Keratinocyte (primary cell): ENCODE measurements around the gene TFDP2. TPM values are rescaled to one million over a fixed set of nuclear protein-coding genes. Genes with fewer than 3 reads are reported as not detected.

Experiments used
- DNase-seq: peaks from one replicate; pipeline ENCODE4 v3.0.0-alpha.2; 2011; ENCODE audit warnings: low read depth, missing footprints, low spot score
- FAIRE-seq: peaks from 2 replicates; lab custom pipeline; 2011; peaks lifted over from hg19 to GRCh38; lab: Jason Lieb, UNC
- H2AFZ ChIP-seq: 2 replicates; pipeline ENCODE4 v1.6.0; 2012; ENCODE audit warnings: low read length, control low read depth, inconsistent platforms; ENCODE audit not compliant: control insufficient read depth
- H3K27ac ChIP-seq: 2 replicates; pipeline ENCODE4 v1.5.1; 2011; ENCODE audit warnings: low read length; ENCODE audit not compliant: control insufficient read depth, insufficient read depth
- H3K27me3 ChIP-seq: 3 replicates; pipeline ENCODE4 v1.6.0; 2011; ENCODE audit warnings: low read length; ENCODE audit not compliant: control insufficient read depth, insufficient read depth; ENCODE audit errors: extremely low read depth
- H3K36me3 ChIP-seq, 2 experiments: 2 replicates in 1 of 2; 3 replicates in 1 of 2; pipeline ENCODE4 v1.5.1; 2011; ENCODE audit warnings: low read length in 2 of 2, mild to moderate bottlenecking in 1 of 2; ENCODE audit not compliant: control insufficient read depth in 2 of 2, insufficient read depth in 2 of 2; ENCODE audit errors: extremely low read depth in 1 of 2
- H3K4me1 ChIP-seq: 3 replicates; pipeline ENCODE4 v1.5.1; 2011; ENCODE audit warnings: low read length; ENCODE audit not compliant: control insufficient read depth, insufficient read depth; ENCODE audit errors: extremely low read depth
- H3K4me2 ChIP-seq: 3 replicates; pipeline ENCODE4 v1.6.0; 2011; ENCODE audit warnings: low read depth, low read length; ENCODE audit not compliant: control insufficient read depth, insufficient read depth; ENCODE audit errors: extremely low read depth
- H3K4me3 ChIP-seq, 3 experiments: fragments of 200-600 bp in 1 of 3; sonication (generic) in 1 of 3; 2 replicates in 2 of 3; 3 replicates in 1 of 3; pipeline ENCODE4 v1.5.1; 2011 to 2016; ENCODE audit warnings: low read length in 3 of 3, mild to moderate bottlenecking in 3 of 3, control low read depth in 2 of 3, inconsistent platforms in 1 of 3, low read depth in 1 of 3, mixed read lengths in 1 of 3, mixed run types in 1 of 3, moderate library complexity in 1 of 3; ENCODE audit not compliant: control insufficient read depth in 2 of 3, insufficient read depth in 2 of 3; ENCODE audit errors: extremely low read depth in 1 of 3
- H3K79me2 ChIP-seq: 2 replicates; pipeline ENCODE4 v1.6.0; 2012; ENCODE audit warnings: low read length; ENCODE audit not compliant: control insufficient read depth, insufficient read depth
- H3K9ac ChIP-seq: 3 replicates; pipeline ENCODE4 v1.6.0; 2011; ENCODE audit warnings: low read length; ENCODE audit not compliant: control insufficient read depth, insufficient read depth; ENCODE audit errors: extremely low read depth
- H3K9me1 ChIP-seq: 3 replicates; pipeline ENCODE4 v1.6.0; 2011; ENCODE audit warnings: low read length; ENCODE audit not compliant: control insufficient read depth, insufficient read depth; ENCODE audit errors: extremely low read depth
- H3K9me3 ChIP-seq: 2 replicates; pipeline ENCODE4 v1.5.1; 2012; ENCODE audit warnings: low read depth, low read length; ENCODE audit not compliant: control insufficient read depth
- H4K20me1 ChIP-seq: 3 replicates; pipeline ENCODE4 v1.6.0; 2011; ENCODE audit warnings: low read length; ENCODE audit not compliant: control insufficient read depth, insufficient read depth; ENCODE audit errors: extremely low read depth
- EZH2 ChIP-seq: IDR thresholded peaks from one replicate; pipeline ENCODE4 v1.6.1; 2012; ENCODE audit warnings: inconsistent platforms, mild to moderate bottlenecking, low read length, moderate library complexity
- dilution Hi-C: fragments of 300-500 bp; cut with MboI; formaldehyde crosslinking; loops from one replicate; pipeline ENCODE4 v1.7.0; 2020; ENCODE audit warnings: low sequenced_read_pairs; ENCODE audit not compliant: extremely low pct_ligation_motif_present
- polyA plus RNA-seq, 5 experiments: library from polyadenylated mRNA; depleted of rRNA in 3 of 5; stranded (reverse) in 3 of 5; stranded (forward) in 1 of 5; unstranded in 1 of 5; fragments of >200 nt; gene quantifications; 1 replicate in 1 of 5; 2 replicates in 3 of 5; 3 replicates in 1 of 5; pipeline versions ENCODE4 v1.2.1 to v1.2.3, GENCODE V29; 2011 to 2012; ENCODE audit warnings: missing spikeins in 2 of 5, low read depth in 1 of 5, low replicate concordance in 1 of 5
- TF ChIP-seq, protein P1 (sequence below), 3 experiments: IDR thresholded peaks in 1 of 3; conservative IDR thresholded peaks in 1 of 3; optimal IDR thresholded peaks in 1 of 3; 2 replicates in 2 of 3; 3 replicates in 1 of 3; pipeline versions ENCODE3 to v1.5.1; 2011; ENCODE audit warnings: low read length in 3 of 3, mild to moderate bottlenecking in 3 of 3, moderate library complexity in 2 of 3, control low read depth in 1 of 3, inconsistent platforms in 1 of 3; ENCODE audit not compliant: insufficient read depth in 2 of 3; ENCODE audit errors: extremely low read depth in 1 of 3

The TFDP2 gene
- polyA plus RNA-seq, 1 donor (not counting 4 experiments of a cell fraction or from before 2014, with no cell fraction given), result 40.6 TPM

- Histone ChIP-seq H3K4me3 (no peak overlapping the region), H3K4me1 (no peaks in the 10 kb centered on the region), H3K27me3 (no peaks in the 10 kb centered on the region), H2AFZ (no peak overlapping the region), H3K9ac (no peak overlapping the region), H3K4me2 (no peak overlapping the region), H4K20me1 (no peaks in the 10 kb centered on the region), H3K27ac (no peak overlapping the region), H3K36me3 (no peaks in the 10 kb centered on the region), H3K9me1 (no peaks in the 10 kb centered on the region), H3K9me3 (no peaks in the 10 kb centered on the region), H3K79me2 (no peaks in the 10 kb centered on the region)
- FAIRE-seq (no peak), DNase-seq (no peak)
- TF ChIP-seq EZH2, result no peak
- TF ChIP-seq, protein P1, sequence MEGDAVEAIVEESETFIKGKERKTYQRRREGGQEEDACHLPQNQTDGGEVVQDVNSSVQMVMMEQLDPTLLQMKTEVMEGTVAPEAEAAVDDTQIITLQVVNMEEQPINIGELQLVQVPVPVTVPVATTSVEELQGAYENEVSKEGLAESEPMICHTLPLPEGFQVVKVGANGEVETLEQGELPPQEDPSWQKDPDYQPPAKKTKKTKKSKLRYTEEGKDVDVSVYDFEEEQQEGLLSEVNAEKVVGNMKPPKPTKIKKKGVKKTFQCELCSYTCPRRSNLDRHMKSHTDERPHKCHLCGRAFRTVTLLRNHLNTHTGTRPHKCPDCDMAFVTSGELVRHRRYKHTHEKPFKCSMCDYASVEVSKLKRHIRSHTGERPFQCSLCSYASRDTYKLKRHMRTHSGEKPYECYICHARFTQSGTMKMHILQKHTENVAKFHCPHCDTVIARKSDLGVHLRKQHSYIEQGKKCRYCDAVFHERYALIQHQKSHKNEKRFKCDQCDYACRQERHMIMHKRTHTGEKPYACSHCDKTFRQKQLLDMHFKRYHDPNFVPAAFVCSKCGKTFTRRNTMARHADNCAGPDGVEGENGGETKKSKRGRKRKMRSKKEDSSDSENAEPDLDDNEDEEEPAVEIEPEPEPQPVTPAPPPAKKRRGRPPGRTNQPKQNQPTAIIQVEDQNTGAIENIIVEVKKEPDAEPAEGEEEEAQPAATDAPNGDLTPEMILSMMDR (optimal IDR thresholded peaks at IDR 0.05 in 1 of 3, IDR thresholded peaks at IDR 0.05 in 1 of 3, conservative IDR thresholded peaks at IDR 0.05 in 1 of 3; ENCODE audit: extremely low read depth in 1 of 3, insufficient read depth in 2 of 3, low read length in 3 of 3), result no peak
- dilution Hi-C loops, result no loop called here
These were observed 146.1 kb downstream of the TFDP2 start for GRCh38 chr3:142003291-142003690.

DNA sequence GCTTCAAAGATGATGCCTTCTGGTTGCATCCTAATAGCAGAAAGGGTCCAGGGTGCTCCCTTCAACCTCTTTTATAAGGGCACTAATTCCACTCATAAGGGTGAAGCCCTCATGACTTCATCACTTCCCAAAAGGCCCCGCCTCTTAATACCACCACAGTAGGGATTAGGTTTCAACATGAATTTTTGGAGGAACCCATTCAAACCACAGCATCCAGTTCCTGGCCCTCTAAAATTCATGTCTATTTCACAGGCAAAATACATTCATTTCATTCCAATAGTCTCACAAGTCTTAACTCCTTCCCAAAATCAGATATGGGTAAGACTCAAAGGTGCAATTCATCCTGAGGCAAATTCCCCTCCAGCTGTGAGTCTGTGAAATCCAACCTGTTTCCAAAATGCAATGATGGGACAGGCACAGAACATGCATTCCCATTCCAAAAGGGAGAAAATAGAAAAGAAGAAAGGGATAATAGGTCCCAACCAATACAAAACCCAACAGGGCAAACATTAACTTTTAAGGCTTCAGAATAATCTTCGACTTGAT, 148.9 kb downstream of the TFDP2 start:
- Histone ChIP-seq H4K20me1 (no peaks in the 10 kb centered on the region), H3K27ac (no peak overlapping the region), H3K9me1 (no peaks in the 10 kb centered on the region), H3K27me3 (no peaks in the 10 kb centered on the region), H2AFZ (no peak overlapping the region), H3K4me2 (no peak overlapping the region), H3K9ac (no peak overlapping the region), H3K4me1 (peaks cover 7% of the 10 kb centered on the region), H3K9me3 (no peaks in the 10 kb centered on the region), H3K79me2 (no peaks in the 10 kb centered on the region), H3K36me3 (no peaks in the 10 kb centered on the region), H3K4me3 (no peak overlapping the region)
- DNase-seq (no peak), FAIRE-seq (no peak)
- TF ChIP-seq EZH2, result no peak
- TF ChIP-seq, protein P1 (optimal IDR thresholded peaks at IDR 0.05 in 1 of 3, IDR thresholded peaks at IDR 0.05 in 1 of 3, conservative IDR thresholded peaks at IDR 0.05 in 1 of 3; ENCODE audit: extremely low read depth in 1 of 3, insufficient read depth in 2 of 3, low read length in 3 of 3), result no peak
- dilution Hi-C loops, result no loop called here
